Activated CD8-positive, alpha-beta memory T cell treated with anti-CD3 and anti-CD28 coated beads, Interleukin-2, amount 50 U/mL, for 48 hours (primary cell): ENCODE data around the gene NUMB.

Experiments used
- DNase-seq: peaks from one replicate; pipeline ENCODE4 v3.0.0-alpha.2; 2020

NUMB gene

GRCh38 chr14:73255693-73256225 lies 202.6 kb downstream of the NUMB start:
- DNase-seq: no peak

GRCh38 chr14:73255005-73255400 lies 203.3 kb downstream of the NUMB start:
- no peak for DNase-seq

DNA sequence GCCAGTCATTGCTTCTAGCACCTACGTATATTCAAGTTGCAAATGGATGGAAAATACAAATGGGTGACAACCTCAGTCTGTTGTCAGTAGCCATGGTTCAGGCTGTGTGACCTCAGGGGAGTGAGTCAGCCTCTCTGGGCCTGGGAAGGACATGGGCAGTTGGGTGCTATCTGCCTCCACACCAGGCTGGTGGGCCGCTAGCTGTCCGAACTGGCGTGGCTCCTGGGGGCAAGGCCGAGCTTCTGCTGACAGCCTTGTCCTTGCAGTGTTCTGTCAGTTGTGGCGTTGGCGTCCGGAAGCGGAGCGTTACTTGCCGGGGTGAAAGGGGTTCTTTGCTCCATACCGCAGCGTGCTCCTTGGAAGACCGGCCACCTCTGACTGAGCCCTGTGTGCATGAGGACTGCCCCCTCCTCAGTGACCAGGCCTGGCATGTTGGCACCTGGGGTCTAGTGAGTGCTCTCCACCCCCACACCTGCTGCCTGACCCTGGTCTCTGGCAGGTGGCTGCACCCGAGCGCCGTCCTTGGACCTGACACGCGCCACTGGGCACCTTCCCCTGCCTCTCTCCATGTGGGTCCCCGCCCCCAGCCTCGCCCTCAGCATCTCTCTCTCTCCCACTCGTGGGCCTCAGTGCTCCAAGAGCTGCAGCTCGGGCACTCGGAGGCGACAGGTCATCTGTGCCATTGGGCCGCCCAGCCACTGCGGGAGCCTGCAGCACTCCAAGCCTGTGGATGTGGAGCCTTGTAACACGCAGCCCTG lies 203.9 kb downstream of the NUMB start:
- DNase-seq: no peak

DNA sequence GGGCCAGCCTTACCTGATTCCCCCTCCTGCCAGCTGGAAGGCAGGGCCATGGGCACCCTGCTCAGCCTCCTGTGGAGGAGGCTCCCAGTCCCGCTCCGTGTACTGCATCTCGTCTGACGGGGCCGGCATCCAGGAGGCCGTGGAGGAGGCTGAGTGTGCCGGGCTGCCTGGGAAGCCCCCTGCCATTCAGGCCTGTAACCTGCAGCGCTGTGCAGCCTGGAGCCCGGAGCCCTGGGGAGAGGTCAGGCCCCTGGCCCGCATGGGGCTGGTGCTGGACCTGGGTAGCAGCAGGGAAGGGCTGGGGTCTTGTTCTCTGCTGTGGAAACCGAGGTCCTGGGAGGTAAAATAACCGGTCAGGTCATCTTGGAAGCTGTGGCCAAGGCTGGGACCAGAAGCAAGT lies 204.6 kb downstream of the NUMB start:
- DNase-seq: no peak

- no peak for DNase-seq
These were observed 205.1 kb downstream of the NUMB start for GRCh38 chr14:73253323-73253610.

- DNase-seq: no peak
These were observed 205.6 kb downstream of the NUMB start for GRCh38 chr14:73252491-73253322.

GRCh38 chr14:73251516-73252215 lies 206.7 kb downstream of the NUMB start:
- DNase-seq: no peak

DNA sequence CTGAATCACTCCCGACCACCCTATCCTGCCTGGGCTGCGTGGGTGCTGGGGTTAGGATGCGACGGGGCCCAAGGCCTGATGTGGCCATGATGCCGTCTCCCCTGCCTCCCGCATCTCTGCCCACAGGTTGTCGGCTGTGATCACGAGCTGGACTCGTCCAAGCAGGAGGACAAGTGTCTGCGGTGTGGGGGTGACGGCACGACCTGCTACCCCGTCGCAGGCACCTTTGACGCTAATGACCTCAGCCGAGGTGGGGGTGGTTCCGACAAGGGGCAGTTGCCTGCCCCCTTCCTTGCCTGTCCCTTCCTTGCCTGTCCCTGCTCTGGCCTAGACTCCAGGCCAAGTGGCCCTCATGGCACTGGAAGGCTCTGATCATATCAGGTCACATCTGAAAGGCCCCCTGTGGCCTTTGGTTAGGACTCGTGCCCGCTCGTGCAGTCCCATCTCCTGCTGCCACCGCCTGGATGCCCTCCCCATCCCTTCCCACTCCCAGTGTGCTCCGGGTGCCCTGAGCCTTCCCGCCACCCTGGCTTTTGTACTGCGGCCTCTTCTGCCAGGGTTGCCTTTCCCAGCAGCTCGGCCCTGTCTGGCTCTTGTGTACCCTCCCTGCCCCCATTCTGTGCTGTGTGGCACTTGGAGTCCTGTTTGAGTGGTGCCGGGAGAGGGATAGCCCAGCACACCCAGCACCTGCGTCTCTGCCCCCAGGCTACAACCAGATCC lies 207.4 kb downstream of the NUMB start:
- DNase-seq: no peak

GRCh38 chr14:73250317-73250713 lies 208.0 kb downstream of the NUMB start:
- DNase-seq: no peak

DNA sequence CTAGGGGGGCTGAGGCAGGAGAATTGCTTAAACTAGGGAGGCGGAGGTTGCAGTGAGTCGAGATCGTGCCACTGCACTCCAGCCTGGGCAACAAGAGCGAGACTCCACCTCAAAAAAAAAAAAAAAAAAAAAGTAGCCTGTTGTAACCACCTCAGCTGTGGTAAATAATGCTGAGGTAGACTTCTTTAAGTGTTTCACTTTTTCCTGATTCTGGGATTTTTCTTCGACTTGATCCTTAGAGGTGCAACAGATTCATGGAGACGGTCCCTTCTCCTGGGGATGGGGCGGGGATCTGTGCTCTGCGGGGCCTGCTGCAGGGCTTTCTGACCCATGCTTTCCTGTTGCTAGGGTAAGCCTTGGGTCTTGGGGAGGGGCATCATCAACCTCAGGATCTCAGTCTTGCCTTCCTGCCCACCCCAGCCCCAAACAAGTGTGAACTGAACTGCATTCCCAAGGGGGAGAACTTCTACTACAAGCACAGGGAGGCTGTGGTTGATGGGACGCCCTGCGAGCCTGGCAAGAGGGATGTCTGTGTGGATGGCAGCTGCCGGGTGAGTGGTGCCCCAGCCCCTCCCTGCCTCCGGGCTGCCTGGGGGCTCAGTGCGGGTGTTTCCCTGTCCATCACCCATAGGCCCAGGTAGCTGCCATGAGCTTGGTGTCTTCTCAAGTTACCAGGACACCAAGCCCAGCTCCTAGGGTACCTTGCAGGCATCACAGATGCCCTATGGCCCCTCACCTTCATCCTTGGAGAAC lies 208.6 kb downstream of the NUMB start:
- DNase-seq: no peak

DNA sequence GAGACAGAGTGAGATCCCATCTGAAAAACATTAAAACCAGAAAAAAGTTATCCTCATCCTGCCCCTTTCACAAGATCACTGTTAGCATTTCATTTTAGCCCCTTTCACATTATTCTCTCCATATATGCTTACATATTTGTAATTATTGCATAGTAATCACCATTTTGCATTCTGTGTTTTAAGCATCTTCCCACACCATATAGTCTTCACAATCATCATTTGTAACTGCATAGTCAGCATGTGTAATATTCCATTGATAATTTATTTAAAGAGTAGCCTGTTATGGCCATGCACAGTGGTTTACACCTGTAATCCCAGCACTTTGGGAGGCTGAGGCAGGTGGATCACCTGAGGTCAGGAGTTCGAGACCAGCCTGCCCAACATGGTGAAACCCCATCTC lies 209.2 kb downstream of the NUMB start:
- DNase-seq: no peak

DNA sequence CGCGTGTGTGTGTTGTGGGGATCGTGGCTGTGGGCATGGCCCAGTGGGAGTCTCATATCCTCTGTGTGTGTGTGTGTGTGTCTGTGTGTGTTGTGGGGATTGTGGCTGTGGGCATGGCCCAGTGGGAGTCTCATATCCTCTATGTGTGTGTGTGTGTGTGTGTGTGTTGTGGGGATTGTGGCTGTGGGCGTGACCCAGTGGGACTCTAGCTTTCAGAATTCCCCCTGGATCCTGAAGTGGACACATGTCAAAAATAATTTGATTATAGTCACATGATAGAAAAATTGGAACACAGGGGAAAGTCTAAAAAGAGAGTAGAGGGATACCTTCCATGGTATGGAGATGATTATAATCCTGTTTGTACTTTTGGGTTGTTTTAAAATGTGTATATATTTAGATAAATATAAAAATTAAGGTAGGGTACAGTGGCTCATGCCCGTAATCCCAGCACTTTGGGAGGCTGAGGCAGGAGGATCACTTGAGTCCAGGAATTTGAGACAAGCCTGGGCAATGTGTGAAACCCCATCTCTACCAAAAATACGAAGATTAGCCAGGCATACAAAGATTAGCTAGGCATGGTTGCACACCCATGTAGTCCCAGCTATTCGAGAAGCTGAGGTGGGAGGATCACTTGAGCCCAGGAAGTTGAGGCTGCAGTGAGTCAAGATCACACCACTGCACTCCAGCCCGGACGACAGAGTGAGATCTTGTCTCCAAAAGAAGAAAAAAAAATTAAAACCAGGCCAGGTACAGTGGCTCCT lies 210.1 kb downstream of the NUMB start:
- no peak for DNase-seq

DNA sequence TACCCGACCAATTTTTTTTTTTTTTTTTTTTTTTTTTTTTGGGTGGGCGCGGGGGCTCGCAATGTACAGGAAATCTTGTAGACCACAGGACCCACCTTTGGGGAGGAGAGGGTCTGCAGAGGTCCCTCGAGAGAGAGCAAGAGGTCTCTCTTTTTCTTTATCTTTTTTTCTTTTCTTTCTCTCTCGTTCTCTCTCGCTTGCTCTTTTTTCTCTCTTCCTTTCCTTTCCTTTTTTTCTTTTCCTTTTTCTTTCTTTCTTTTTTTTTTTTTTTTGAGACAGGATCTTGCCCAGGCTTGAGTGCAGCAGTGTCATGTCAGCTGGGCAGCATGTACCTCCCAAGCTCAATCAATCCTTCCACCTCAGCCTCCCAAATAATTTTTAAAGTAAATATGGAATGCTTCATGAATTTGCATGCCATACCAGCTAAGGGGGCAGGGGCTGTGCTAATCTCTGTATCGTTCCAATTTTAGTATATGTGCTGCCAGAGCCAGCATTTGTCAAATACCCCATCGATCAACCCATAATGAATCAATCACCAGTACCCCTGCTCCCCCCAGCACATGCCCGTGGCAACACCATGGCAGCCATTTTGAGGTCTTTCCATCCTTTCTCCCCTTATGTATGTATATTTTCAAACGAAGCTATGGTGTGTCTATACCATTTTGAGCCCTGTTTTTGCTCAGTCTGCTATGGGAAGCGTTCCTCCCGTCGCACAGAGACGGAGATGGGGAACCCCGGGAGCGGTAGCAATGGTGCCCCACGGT lies 211.8 kb downstream of the NUMB start:
- no peak for DNase-seq

DNA sequence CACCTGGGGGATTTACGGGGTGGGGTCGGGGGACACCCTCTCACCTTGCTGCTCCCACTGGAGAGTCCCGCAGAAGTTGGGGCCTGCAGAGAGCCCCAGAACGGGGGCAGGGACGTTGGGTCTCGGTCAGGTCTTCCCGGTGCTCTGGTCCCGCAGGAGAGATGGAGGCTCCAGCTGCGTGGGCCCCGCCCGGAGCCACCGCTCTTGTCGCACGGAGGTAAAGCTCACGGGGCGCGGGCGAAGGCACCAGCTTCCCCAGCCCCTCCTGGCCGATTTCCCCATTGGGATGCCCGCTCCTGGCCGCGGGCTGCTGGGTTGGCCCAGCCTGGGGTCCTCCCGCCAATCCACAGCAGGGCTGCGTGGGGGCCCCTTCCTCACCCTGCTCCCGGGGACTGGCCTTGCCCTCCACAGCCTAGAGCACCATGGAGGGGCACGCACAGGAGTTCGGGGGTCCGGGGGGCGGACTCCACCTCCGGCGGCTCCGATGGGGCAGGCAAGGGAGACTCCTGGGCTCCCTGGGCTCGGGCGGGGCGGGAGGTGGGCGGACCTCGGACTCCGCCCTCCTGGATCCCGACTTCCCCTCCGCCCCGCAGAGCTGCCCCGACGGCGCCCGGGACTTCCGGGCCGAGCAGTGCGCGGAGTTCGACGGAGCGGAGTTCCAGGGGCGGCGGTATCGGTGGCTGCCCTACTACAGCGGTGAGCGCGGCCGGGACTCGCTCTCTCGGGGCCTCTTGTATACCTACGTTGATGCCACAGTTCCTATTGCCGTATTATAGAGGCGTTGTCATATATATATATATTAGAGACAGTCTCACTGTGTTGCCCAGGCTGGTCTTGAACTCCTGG lies 212.6 kb downstream of the NUMB start:
- DNase-seq: peak; percentile 74

DNA sequence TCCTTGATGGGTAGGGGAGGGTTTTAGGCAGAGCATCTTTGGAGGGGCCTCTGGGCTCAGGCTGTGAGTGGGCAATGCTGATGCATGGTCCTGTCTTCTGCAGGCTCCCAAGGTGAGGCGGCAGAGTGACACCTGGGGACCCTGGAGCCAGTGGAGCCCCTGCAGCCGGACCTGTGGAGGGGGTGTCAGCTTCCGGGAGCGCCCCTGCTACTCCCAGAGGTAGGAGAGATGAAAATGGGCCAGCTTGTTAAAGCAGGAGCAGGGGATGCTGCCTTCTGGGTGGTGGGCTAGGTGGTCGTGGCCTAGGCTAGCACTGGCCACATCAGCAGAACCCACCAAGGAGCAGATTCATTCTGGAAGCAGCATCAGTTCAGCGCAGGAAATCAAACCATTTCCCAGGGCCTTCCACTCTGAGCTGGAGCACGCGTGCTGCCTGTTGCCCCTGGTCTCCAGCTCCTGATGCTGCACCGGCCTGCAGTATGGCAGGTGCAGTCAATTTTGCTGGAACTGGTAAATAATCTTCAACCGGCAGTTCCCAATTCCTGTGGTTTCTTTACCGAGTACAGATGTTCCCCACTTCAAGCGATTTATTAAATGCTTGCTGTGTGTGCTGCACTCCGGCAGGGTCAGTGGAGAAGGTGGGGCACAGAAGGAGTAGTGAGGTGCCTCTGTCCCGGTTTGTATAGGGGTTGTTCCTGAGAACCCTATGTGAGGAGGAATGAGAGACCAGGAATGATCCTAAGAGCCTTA lies 213.6 kb downstream of the NUMB start:
- DNase-seq: no peak

GRCh38 chr14:73243748-73244147 lies 214.6 kb downstream of the NUMB start:
- no peak for DNase-seq

- DNase-seq: no peak
These were observed 215.0 kb downstream of the NUMB start for GRCh38 chr14:73243341-73243740.

GRCh38 chr14:73242357-73242901 lies 215.9 kb downstream of the NUMB start:
- DNase-seq: no peak
